Measurements from ENCODE around the gene EPC2. TPM values are rescaled to one million over a fixed set of nuclear protein-coding genes. Genes with fewer than 3 reads are reported as not detected.

Gene EPC2
- total and polyA plus RNA-seq, 10 of the 15 experiments (the other 5 are each of a cell fraction or from before 2014, with no cell fraction given) = 2.0 to 16.5 (median 10.8) TPM

DNA sequence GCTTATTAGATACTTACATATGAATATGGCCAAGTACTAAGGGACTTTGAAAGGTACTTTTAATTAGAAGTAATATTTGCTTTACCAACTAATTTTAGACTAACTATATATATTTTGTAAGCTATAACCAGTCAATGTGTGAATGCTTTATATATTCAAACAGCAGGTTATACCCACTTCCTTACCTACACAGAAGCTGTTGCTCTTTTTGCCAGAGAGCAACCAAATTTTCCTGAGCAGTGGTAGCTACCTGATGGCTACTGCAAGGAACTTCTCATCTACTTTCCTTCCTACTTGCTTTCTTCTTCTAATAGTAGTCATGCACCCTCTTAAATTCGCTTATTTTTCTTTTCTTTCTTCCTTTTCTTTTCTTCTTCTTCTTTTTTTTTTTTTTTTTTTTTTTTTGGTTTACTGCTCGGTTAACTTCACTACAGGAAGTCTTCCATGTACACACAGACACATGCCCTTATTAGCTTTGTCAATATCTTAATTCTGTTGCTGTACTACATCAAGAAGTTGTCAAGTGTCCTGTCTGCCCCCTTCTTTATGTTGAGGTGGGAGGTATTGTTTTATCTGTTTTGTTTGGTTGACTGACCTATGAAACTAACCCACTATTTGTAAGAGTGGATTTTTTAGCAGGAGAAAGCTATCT lies 95.0 kb downstream of the EPC2 start:
- in situ Hi-C loops (cut with MboI) (no loop called here), intact Hi-C loops (cut with micrococcal nuclease; ENCODE audit: unreplicated experiment) (no loop called here)
- Histone ChIP-seq H3K27ac (ENCODE audit: control insufficient read depth, insufficient read depth) (no peak overlapping the region), H3K27me3 (replicated peaks in 1 of 2; ENCODE audit: control insufficient read depth in 2 of 2, insufficient read depth in 2 of 2, low read length in 1 of 2) (no peaks in the 10 kb centered on the region), H3K9me3 (replicated peaks; ENCODE audit: control insufficient read depth, insufficient read depth, low read length) (no peaks in the 10 kb centered on the region), H3K4me2 (ENCODE audit: control insufficient read depth, insufficient read depth) (no peak overlapping the region), H3K9ac (ENCODE audit: control insufficient read depth, insufficient read depth, low read length) (no peak overlapping the region), H4K20me1 (ENCODE audit: control insufficient read depth, insufficient read depth) (no peaks in the 10 kb centered on the region), H3K36me3 (ENCODE audit: control insufficient read depth in 2 of 2, insufficient read depth in 2 of 2, low read length in 1 of 2) (no peaks in the 10 kb centered on the region), H3K4me3 (no peak overlapping the region), H3K4me1 (ENCODE audit: control insufficient read depth, insufficient read depth, low read length) (no peaks in the 10 kb centered on the region), H3K79me2 (ENCODE audit: control insufficient read depth, insufficient read depth, low read length) (no peaks in the 10 kb centered on the region; the same call in 1 of the 2 replicates), H2AFZ (ENCODE audit: control insufficient read depth, low read depth, low read length) (no peak overlapping the region)
- CTCF ChIA-PET = interaction anchor here (0.6 to 1.2 kb wide), 4 partner anchors 21 to 1302 kb away, joined by 3 read pairs; no protein-coding TSS in a partner anchor
- no peak for FAIRE-seq
- no peak for TF ChIP-seq MYB (IDR thresholded peaks at IDR 0.05; ENCODE audit: borderline replicate concordance, low read depth, low read length)
- POLR2A ChIA-PET = interaction anchor here (0.7 kb wide), 1 partner anchor 8 kb away, joined by 7 read pairs; no protein-coding TSS in a partner anchor
- WGBS (ENCODE audit: insufficient coverage, insufficient replicate concordance, low lambda C conversion rate, missing lambda C conversion rate) = 0% methylated on average over 1 of the region's 2 CpGs
- ATAC-seq = peak; percentile 31; the same call in 2 of the 3 replicates
- SMC1A ChIA-PET (ENCODE audit: uncharacterized antibody, unreplicated experiment) = interaction anchor here (0.7 to 1.4 kb wide), 5 partner anchors 9 to 213 kb away, joined by 3 to 5 read pairs (median 3); no protein-coding TSS in a partner anchor
- no TSS peak for BruUV-seq (replicated peaks)
- no peak for DNase-seq (ENCODE audit: low read depth, low spot score)
- RAD21 ChIA-PET (ENCODE audit: unreplicated experiment) = interaction anchor here (0.7 to 0.8 kb wide), 3 partner anchors 93 to 721 kb away, joined by 3 to 5 read pairs (median 4); no protein-coding TSS in a partner anchor

DNA sequence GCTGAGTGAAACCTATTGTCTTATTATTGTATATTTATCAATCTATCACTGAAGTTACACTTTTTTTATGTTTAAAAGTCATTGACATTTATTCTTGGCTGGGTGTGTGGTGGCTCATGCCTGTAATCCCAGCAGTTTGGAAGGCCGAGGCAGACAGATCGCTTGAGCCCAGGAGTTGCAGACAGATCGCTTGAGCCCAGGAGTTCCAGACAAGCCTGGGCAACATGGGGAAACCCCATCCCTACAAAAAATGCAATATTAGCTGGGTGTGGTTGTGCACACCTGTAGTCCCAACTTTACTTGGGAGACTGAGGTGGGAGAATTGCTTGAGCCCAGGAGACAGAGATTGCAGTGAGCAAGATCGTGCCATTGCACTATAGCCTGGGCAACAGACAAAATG lies 97.8 kb downstream of the EPC2 start:
- DNase-seq (ENCODE audit: low read depth, low spot score) (no peak), FAIRE-seq (no peak), ATAC-seq (no peak)
- H3K4me2 ChIP-seq (ENCODE audit: control insufficient read depth, insufficient read depth) = no peak overlapping the region
- no peak overlapping the region for H2AFZ ChIP-seq (ENCODE audit: control insufficient read depth, low read depth, low read length)
- no peaks in the 10 kb centered on the region for H4K20me1 ChIP-seq (ENCODE audit: control insufficient read depth, insufficient read depth)
- H3K79me2 ChIP-seq (ENCODE audit: control insufficient read depth, insufficient read depth, low read length) = no peaks in the 10 kb centered on the region
- intact Hi-C loops (cut with micrococcal nuclease; ENCODE audit: unreplicated experiment) = no loop called here
- no peaks in the 10 kb centered on the region for H3K27me3 ChIP-seq (replicated peaks in 1 of 2; ENCODE audit: control insufficient read depth in 2 of 2, insufficient read depth in 2 of 2, low read length in 1 of 2)
- RAD21 ChIA-PET (ENCODE audit: unreplicated experiment) = interaction anchor here (1.1 kb wide), 1 partner anchor 12 kb away, joined by 4 read pairs; no protein-coding TSS in a partner anchor
- no TSS peak for BruUV-seq (replicated peaks)
- in situ Hi-C loops (cut with MboI) = no loop called here
- H3K27ac ChIP-seq (ENCODE audit: control insufficient read depth, insufficient read depth) = no peak overlapping the region
- no peak overlapping the region for H3K4me3 ChIP-seq
- POLR2A ChIA-PET = no interaction called here
- whole genome bisulfite sequencing (ENCODE audit: insufficient coverage, insufficient replicate concordance, low lambda C conversion rate, missing lambda C conversion rate) = 100% methylated on average over 4 of the region's 4 CpGs
- CTCF ChIA-PET = no interaction called here
- no peaks in the 10 kb centered on the region for H3K36me3 ChIP-seq (ENCODE audit: control insufficient read depth in 2 of 2, insufficient read depth in 2 of 2, low read length in 1 of 2)
- H3K9me3 ChIP-seq (replicated peaks; ENCODE audit: control insufficient read depth, insufficient read depth, low read length) = no peaks in the 10 kb centered on the region
- H3K4me1 ChIP-seq (ENCODE audit: control insufficient read depth, insufficient read depth, low read length) = no peaks in the 10 kb centered on the region
- SMC1A ChIA-PET (ENCODE audit: uncharacterized antibody, unreplicated experiment) = interaction anchor here (1.3 kb wide), 1 partner anchor 11 kb away, joined by 5 read pairs; no protein-coding TSS in a partner anchor
- no peak overlapping the region for H3K9ac ChIP-seq (ENCODE audit: control insufficient read depth, insufficient read depth, low read length)
- TF ChIP-seq TCF7 (IDR thresholded peaks at IDR 0.05; ENCODE audit: borderline replicate concordance) (no peak), RB1 (IDR thresholded peaks at IDR 0.05; ENCODE audit: borderline replicate concordance) (no peak), TARDBP (IDR thresholded peaks at IDR 0.05; ENCODE audit: borderline replicate concordance) (no peak), STAT3 (IDR thresholded peaks at IDR 0.05; ENCODE audit: low read depth, low read length) (no peak), RBBP5 (conservative IDR thresholded peaks at IDR 0.05) (no peak), SREBF2 (IDR thresholded peaks at IDR 0.05; ENCODE audit: low read length) (no peak), KLF5 (IDR thresholded peaks at IDR 0.05; ENCODE audit: partially characterized antibody) (no peak), EZH2 (IDR thresholded peaks at IDR 0.05; ENCODE audit: borderline replicate concordance, control insufficient read depth, low read depth, low read length) (no peak), MTA2 (IDR thresholded peaks at IDR 0.05; ENCODE audit: low read depth) (no peak), IRF4 (IDR thresholded peaks at IDR 0.05; ENCODE audit: low read depth, low read length) (no peak), BCLAF1 (IDR thresholded peaks at IDR 0.05) (no peak)
- TF ChIP-seq, protein P1, sequence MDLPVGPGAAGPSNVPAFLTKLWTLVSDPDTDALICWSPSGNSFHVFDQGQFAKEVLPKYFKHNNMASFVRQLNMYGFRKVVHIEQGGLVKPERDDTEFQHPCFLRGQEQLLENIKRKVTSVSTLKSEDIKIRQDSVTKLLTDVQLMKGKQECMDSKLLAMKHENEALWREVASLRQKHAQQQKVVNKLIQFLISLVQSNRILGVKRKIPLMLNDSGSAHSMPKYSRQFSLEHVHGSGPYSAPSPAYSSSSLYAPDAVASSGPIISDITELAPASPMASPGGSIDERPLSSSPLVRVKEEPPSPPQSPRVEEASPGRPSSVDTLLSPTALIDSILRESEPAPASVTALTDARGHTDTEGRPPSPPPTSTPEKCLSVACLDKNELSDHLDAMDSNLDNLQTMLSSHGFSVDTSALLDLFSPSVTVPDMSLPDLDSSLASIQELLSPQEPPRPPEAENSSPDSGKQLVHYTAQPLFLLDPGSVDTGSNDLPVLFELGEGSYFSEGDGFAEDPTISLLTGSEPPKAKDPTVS (IDR thresholded peaks at IDR 0.05; ENCODE audit: low read depth, low read length) = no peak
